HCT116 (cell line): ENCODE results near the gene BRD9. TPM values are rescaled to one million over a fixed set of nuclear protein-coding genes. Genes with fewer than 3 reads are reported as not detected.
"Not testable (repeated sequence)": the region's sequence is repeated elsewhere in the genome, so short reads cannot be mapped to it uniquely, and the experiment has no call there.

Experiments used
- ATAC-seq: fragments of 200-7000 bp; cut with Tn5 transposase; 2 replicates; pipeline ENCODE4 v1.9.1; 2020; ENCODE audit warnings: mild to moderate bottlenecking, moderate library complexity
- Bru-seq: library from RNA; stranded (reverse); fragments of 400-500 nt; gene quantifications from one replicate; lab custom pipeline; 2021; lab: Mats Ljungman, UMichigan
- BruChase-seq, 2 experiments: library from RNA; stranded (reverse); fragments of 400-500 nt; gene quantifications; one replicate each; lab custom pipeline; 2021; lab: Mats Ljungman, UMichigan
- BruUV-seq: library from RNA; stranded (reverse); fragments of 400-500 nt; replicated peaks from 2 replicates; lab custom pipeline; 2021; lab: Mats Ljungman, UMichigan
- CTCF ChIA-PET: fragments of 300-600 bp; sonication (Branson Sonifier 250); formaldehyde crosslinking; loops from one replicate; lab custom pipeline; 2021; ENCODE audit warnings: antibody characterized with exemption; lab: Charles Lee
- POLR2A ChIA-PET: fragments of 300-600, 350-600 bp; sonication (Branson Sonifier 250); formaldehyde crosslinking; loops from one replicate; lab custom pipeline; 2021; ENCODE audit warnings: antibody characterized with exemption; lab: Charles Lee
- RAD21 ChIA-PET, 2 experiments: fragments of 300-600 bp; sonication (Branson Sonifier 250); formaldehyde crosslinking; loops; one replicate each; lab custom pipeline; 2023; ENCODE audit warnings: low total read pairs in 2 of 2; ENCODE audit not compliant: uncharacterized antibody in 2 of 2, unreplicated experiment in 2 of 2, low non-redundant PET in 1 of 2; lab: Charles Lee
- DNase-seq: peaks from one replicate; pipeline ENCODE4 v3.0.0-alpha.2; 2010; ENCODE audit warnings: low read depth, low spot score
- H2AFZ ChIP-seq: fragments of 200-600 bp; shearing (Covaris generic), sonication (generic); 2 replicates; pipeline ENCODE4 v1.6.1; 2017; ENCODE audit warnings: low read depth, mixed run types, mixed read lengths, antibody characterized with exemption, low read length; ENCODE audit not compliant: poor library complexity, severe bottlenecking
- H3K27ac ChIP-seq: 2 replicates; pipeline ENCODE4 v1.5.1; 2012; ENCODE audit warnings: low read depth, low read length
- H3K27me3 ChIP-seq: fragments of 200-600 bp; sonication (generic); 2 replicates; pipeline ENCODE4 v1.6.1; 2016; ENCODE audit warnings: mixed run types, low read length, mixed read lengths; ENCODE audit not compliant: insufficient read depth
- H3K36me3 ChIP-seq, 2 experiments: fragments of 200-500 bp in 1 of 2; fragments of 200-600 bp in 1 of 2; sonication (Bioruptor generic) in 1 of 2; sonication (generic) in 1 of 2; 2 replicates each; pipeline versions ENCODE4 v1.5.1 to v1.6.1; 2014 to 2016; ENCODE audit warnings: low read length in 2 of 2, inconsistent platforms in 1 of 2, mixed read lengths in 1 of 2, mixed run types in 1 of 2; ENCODE audit not compliant: insufficient read depth in 2 of 2, control insufficient read depth in 1 of 2
- H3K4me1 ChIP-seq, 2 experiments: fragments of 200-600 bp in 1 of 2; sonication (generic) in 1 of 2; 2 replicates each; pipeline versions ENCODE4 v1.5.1 to v1.6.1; 2012 to 2017; ENCODE audit warnings: low read length in 2 of 2, inconsistent platforms in 1 of 2, mild to moderate bottlenecking in 1 of 2, mixed read lengths in 1 of 2, mixed run types in 1 of 2, moderate library complexity in 1 of 2; ENCODE audit not compliant: insufficient read depth in 2 of 2, control insufficient read depth in 1 of 2
- H3K4me2 ChIP-seq: fragments of 200-600 bp; sonication (generic); 2 replicates; pipeline ENCODE4 v1.6.1; 2017; ENCODE audit warnings: mixed run types, low read length, mixed read lengths
- H3K4me3 ChIP-seq, 2 experiments: fragments of 200-600 bp in 1 of 2; sonication (generic) in 1 of 2; replicated peaks in 1 of 2; 2 replicates each; pipeline ENCODE4 v1.5.1; 2011 to 2016; ENCODE audit warnings: low read length in 2 of 2, control low read depth in 1 of 2, low read depth in 1 of 2, mild to moderate bottlenecking in 1 of 2, mixed read lengths in 1 of 2, mixed run types in 1 of 2
- H3K79me2 ChIP-seq: fragments of 200-600 bp; sonication (generic); 2 replicates; pipeline ENCODE4 v1.6.1; 2017; ENCODE audit warnings: mild to moderate bottlenecking, mixed run types, low read length, moderate library complexity, mixed read lengths; ENCODE audit not compliant: insufficient read depth
- H3K9ac ChIP-seq: fragments of 200-600 bp; sonication (generic); 2 replicates; pipeline ENCODE4 v1.6.1; 2016; ENCODE audit warnings: low read length, mixed read lengths
- H3K9me2 ChIP-seq: fragments of 200-600 bp; sonication (generic), shearing (Covaris generic); 2 replicates; pipeline ENCODE4 v1.6.1; 2017; ENCODE audit warnings: mixed run types, mild to moderate bottlenecking, moderate library complexity; ENCODE audit not compliant: insufficient read depth
- H3K9me3 ChIP-seq, 2 experiments: fragments of 200-500 bp in 1 of 2; fragments of 200-600 bp in 1 of 2; sonication (Bioruptor generic) in 1 of 2; sonication (generic) in 1 of 2; 2 replicates each; pipeline ENCODE4 v1.6.1; 2014 to 2017; ENCODE audit warnings: low read length in 2 of 2, mixed read lengths in 2 of 2, inconsistent platforms in 1 of 2, low read depth in 1 of 2, mild to moderate bottlenecking in 1 of 2, mixed run types in 1 of 2, moderate library complexity in 1 of 2; ENCODE audit not compliant: control insufficient read depth in 1 of 2, insufficient read depth in 1 of 2
- H4K20me1 ChIP-seq: fragments of 200-600 bp; sonication (generic), shearing (Covaris generic); 2 replicates; pipeline ENCODE4 v1.6.1; 2017; ENCODE audit warnings: mixed run types, mild to moderate bottlenecking, moderate library complexity; ENCODE audit not compliant: insufficient read depth
- CEBPB ChIP-seq: IDR thresholded peaks from 2 replicates; pipeline ENCODE4 v1.6.1; 2012; ENCODE audit warnings: low read depth
- EGR1 ChIP-seq: IDR thresholded peaks from 2 replicates; pipeline ENCODE4 v1.6.1; 2012; ENCODE audit warnings: low read depth
- FOSL1 ChIP-seq: IDR thresholded peaks from 2 replicates; pipeline ENCODE4 v1.6.1; 2012; ENCODE audit warnings: low read depth
- MAX ChIP-seq: IDR thresholded peaks from 2 replicates; pipeline ENCODE4 v1.6.1; 2012
- POLR2A ChIP-seq: IDR thresholded peaks from 2 replicates; pipeline ENCODE4 v1.7.0; 2011; ENCODE audit warnings: borderline replicate concordance; ENCODE audit not compliant: insufficient read depth, insufficient read length; ENCODE audit errors: extremely low read depth
- POLR2AphosphoS5 ChIP-seq: IDR thresholded peaks from 2 replicates; pipeline ENCODE4 v1.6.1; 2011; ENCODE audit warnings: mild to moderate bottlenecking, low read depth, low read length, moderate library complexity
- REST ChIP-seq: IDR thresholded peaks from 2 replicates; pipeline ENCODE4 v1.6.1; 2012; ENCODE audit warnings: low read depth
- SIN3A ChIP-seq: IDR thresholded peaks from 2 replicates; pipeline ENCODE4 v1.6.1; 2012; ENCODE audit warnings: low read depth
- TCF7L2 ChIP-seq: IDR thresholded peaks from 2 replicates; pipeline ENCODE4 v1.7.0; 2011; ENCODE audit warnings: borderline replicate concordance, inconsistent platforms; ENCODE audit not compliant: insufficient read depth, insufficient read length; ENCODE audit errors: extremely low read depth
- ZBTB33 ChIP-seq: IDR thresholded peaks from 2 replicates; pipeline ENCODE4 v1.6.1; 2011; ENCODE audit warnings: mild to moderate bottlenecking, low read length, moderate library complexity; ENCODE audit not compliant: insufficient replicate concordance; ENCODE audit errors: extremely low read depth
- ZFX ChIP-seq: fragments of 450-650 bp; IDR thresholded peaks from 2 replicates; pipeline ENCODE4 v1.6.1; 2017
- intact Hi-C: fragments of 100-400 bp; cut with micrococcal nuclease; formaldehyde crosslinking; loops from 2 replicates; pipeline ENCODE4 v1.10.0; 2022
- long read RNA-seq: library from polyadenylated mRNA; unstranded; transcript quantifications from one replicate; pipeline ENCODE4 v2.0.0, GENCODE V29; 2021; ENCODE audit not compliant: unreplicated experiment
- polyA plus RNA-seq: library from polyadenylated mRNA; unstranded; fragments of >200 nt; gene quantifications from 2 replicates; pipeline ENCODE4 v1.2.1, GENCODE V29; 2012; ENCODE audit warnings: missing spikeins
- total RNA-seq: library from RNA; stranded (reverse); gene quantifications from one replicate; pipeline ENCODE4 v1.2.1, GENCODE V29; 2021; ENCODE audit not compliant: unreplicated experiment

The BRD9 gene
- 54.6 TPM for total RNA-seq
- 33.0 and 35.4 TPM in 2 replicates for polyA plus RNA-seq
- percentile 84 among the genes with signal in this experiment for Bru-seq, nascent RNA
- BruChase-seq, experiment 1, labeled RNA remaining after a 6-hour chase, result percentile 90 among the genes with signal in this experiment
- BruChase-seq, experiment 2, labeled RNA remaining after a 2-hour chase, result percentile 88 among the genes with signal in this experiment
- long read RNA-seq, transcript BRD9-202 (16 exons, 2,156 nt), result major isoform, 13 of 70 reads
- long read RNA-seq, partial matches to known transcripts, result 11 of 70 reads
- long read RNA-seq, other reads (novel, unspliced or antisense), result 44 of 70 reads

GRCh38 chr5:892394-893136 is at the start of gene BRD9, which contains the start of gene TRIP13:
Gene BRD9, minus strand, starts transcription at chr5:892801. Its CDS starts 144 bp downstream, at chr5:892657.
Gene TRIP13, plus strand, starts transcription at chr5:892884. Its CDS starts 115 bp downstream, at chr5:892999.
- no TSS peak for BruUV-seq
- Histone ChIP-seq H3K4me2 (peak within 1 kb of the TSS; percentile 95), H3K27me3 (no peaks in the 10 kb centered on the region), H3K79me2 (peaks cover 89% of the 10 kb centered on the region), H3K4me1 (peaks cover 16 to 18% of the 10 kb centered on the region in 2 experiments; a peak in 3 of 4 replicates), H3K9me2 (no peaks in the 10 kb centered on the region), H3K36me3 (peaks cover 31 to 66% of the 10 kb centered on the region in 2 experiments), H3K4me3 (peak within 1 kb of the TSS; percentile 75 to 99), H2AFZ (no peak within 1 kb of the TSS), H4K20me1 (no peaks in the 10 kb centered on the region), H3K9me3 (no peaks in the 10 kb centered on the region), H3K27ac (peak within 1 kb of the TSS; percentile 94), H3K9ac (peak within 1 kb of the TSS; percentile 97)
- intact Hi-C loops, result no loop called here
- ChIA-PET RAD21 (no interaction called here), POLR2A (interaction anchor here (1.0 kb wide), 1 partner anchor 621 kb away, joined by 3 read pairs; the partner anchor contains the start of gene PDCD6), CTCF (interaction anchor here (1.2 to 1.7 kb wide), 3 partner anchors 11 to 248 kb away, joined by 3 read pairs; no protein-coding TSS in a partner anchor)
- no peak for TF ChIP-seq EGR1
- peak; percentile 92 for TF ChIP-seq TCF7L2
- TF ChIP-seq FOSL1, result no peak
- TF ChIP-seq POLR2AphosphoS5, result peak; percentile 77
- TF ChIP-seq SIN3A, result peak; percentile 85
- TF ChIP-seq REST, result no peak
- peak; percentile 60 for TF ChIP-seq ZBTB33
- peak; percentile 78 for TF ChIP-seq POLR2A
- TF ChIP-seq MAX, result peak; percentile 87
- TF ChIP-seq CEBPB, result no peak
- peak; percentile 92 for TF ChIP-seq ZFX
- ATAC-seq (peak; percentile 74), DNase-seq (peak; percentile 38)

GRCh38 chr5:940741-941140 is 48.1 kb upstream of the BRD9 start:
- H3K9me3 ChIP-seq, H3K4me1 ChIP-seq, H3K27ac ChIP-seq, POLR2A ChIA-PET, BruUV-seq, intact Hi-C loops, RAD21 ChIA-PET, H3K9ac ChIP-seq, CTCF ChIA-PET, H3K4me2 ChIP-seq, DNase-seq, H3K4me3 ChIP-seq, H3K9me2 ChIP-seq, H4K20me1 ChIP-seq, H3K79me2 ChIP-seq, H3K36me3 ChIP-seq, ATAC-seq, H2AFZ ChIP-seq: not testable (repeated sequence)
- peaks cover 39% of the 10 kb centered on the region for H3K27me3 ChIP-seq
